ENCODE data around the gene EHMT1.

GRCh38 chr9:137809040-137809576 is 190.3 kb downstream of the EHMT1 start:
- TF ChIP-seq CTCF (IDR thresholded peaks at IDR 0.05) (no peak), POLR2A (IDR thresholded peaks at IDR 0.05; ENCODE audit: low read depth) (no peak), EP300 (IDR thresholded peaks at IDR 0.05) (no peak)

All from esophagus muscularis mucosa (tissue), 4 donors.